ENCODE results near the gene FMN1.

Gene FMN1

GRCh38 chr15:33152502-33153109 is 41.9 kb downstream of the FMN1 start:
- DNase-seq, result no peak

GRCh38 chr15:33150971-33151370 is 43.5 kb downstream of the FMN1 start:
- no peak for DNase-seq

GRCh38 chr15:33150431-33150941 is 44.0 kb downstream of the FMN1 start:
- DNase-seq, result peak; percentile 96

GRCh38 chr15:33149919-33150318 is 44.6 kb downstream of the FMN1 start:
- no peak for DNase-seq

- peak; percentile 12 for DNase-seq
These were observed 46.3 kb downstream of the FMN1 start for GRCh38 chr15:33148129-33148751.

GRCh38 chr15:33146051-33146450 is 48.5 kb downstream of the FMN1 start:
- DNase-seq, result no peak

GRCh38 chr15:33145447-33145846 is 49.1 kb downstream of the FMN1 start:
- DNase-seq, result no peak

GRCh38 chr15:33142708-33143107 is 51.8 kb downstream of the FMN1 start:
- DNase-seq, result peak; percentile 62

- no peak for DNase-seq
These were observed 56.5 kb downstream of the FMN1 start for GRCh38 chr15:33138000-33138399.

GRCh38 chr15:33137101-33137500 is 57.4 kb downstream of the FMN1 start:
- peak; percentile 42 for DNase-seq

- no peak for DNase-seq
These were observed 58.2 kb downstream of the FMN1 start for GRCh38 chr15:33136353-33136752.

GRCh38 chr15:33135355-33135781 is 59.1 kb downstream of the FMN1 start:
- DNase-seq, result no peak

- peak; percentile 74 for DNase-seq
These were observed 61.7 kb downstream of the FMN1 start for GRCh38 chr15:33132722-33133345.

GRCh38 chr15:33132233-33132580 is 62.3 kb downstream of the FMN1 start:
- no peak for DNase-seq

GRCh38 chr15:33131552-33132232 is 62.8 kb downstream of the FMN1 start:
- no peak for DNase-seq

GRCh38 chr15:33126559-33127290 is 67.8 kb downstream of the FMN1 start:
- peak; percentile 82 for DNase-seq

GRCh38 chr15:33125894-33126537 is 68.5 kb downstream of the FMN1 start:
- no peak for DNase-seq

GRCh38 chr15:33124811-33125210 is 69.7 kb downstream of the FMN1 start:
- DNase-seq, result no peak

- DNase-seq, result no peak
These were observed 70.2 kb downstream of the FMN1 start for GRCh38 chr15:33124279-33124678.

GRCh38 chr15:33119865-33120264 is 74.6 kb downstream of the FMN1 start:
- DNase-seq, result no peak

GRCh38 chr15:33119273-33119672 is 75.2 kb downstream of the FMN1 start:
- DNase-seq, result no peak

- DNase-seq, result no peak
These were observed 78.3 kb downstream of the FMN1 start for GRCh38 chr15:33116198-33116597.

All from NCI-H82 (cell line).